H4 (cell line): ENCODE data around the gene SLC6A19. TPM values are rescaled to one million over a fixed set of nuclear protein-coding genes. Genes with fewer than 3 reads are reported as not detected.

Experiments
- DNase-seq: peaks from one replicate; pipeline ENCODE4 v3.0.0-alpha.2; 2015; ENCODE audit warnings: low spot score
- total RNA-seq: library from RNA; depleted of rRNA; stranded (reverse); fragments of >200 nt; shearing (Covaris generic); gene quantifications from 2 replicates; pipeline ENCODE4 v1.2.3, GENCODE V29; 2014

Gene SLC6A19
- total RNA-seq, 1 experiment from 2014 or later: not detected

DNA sequence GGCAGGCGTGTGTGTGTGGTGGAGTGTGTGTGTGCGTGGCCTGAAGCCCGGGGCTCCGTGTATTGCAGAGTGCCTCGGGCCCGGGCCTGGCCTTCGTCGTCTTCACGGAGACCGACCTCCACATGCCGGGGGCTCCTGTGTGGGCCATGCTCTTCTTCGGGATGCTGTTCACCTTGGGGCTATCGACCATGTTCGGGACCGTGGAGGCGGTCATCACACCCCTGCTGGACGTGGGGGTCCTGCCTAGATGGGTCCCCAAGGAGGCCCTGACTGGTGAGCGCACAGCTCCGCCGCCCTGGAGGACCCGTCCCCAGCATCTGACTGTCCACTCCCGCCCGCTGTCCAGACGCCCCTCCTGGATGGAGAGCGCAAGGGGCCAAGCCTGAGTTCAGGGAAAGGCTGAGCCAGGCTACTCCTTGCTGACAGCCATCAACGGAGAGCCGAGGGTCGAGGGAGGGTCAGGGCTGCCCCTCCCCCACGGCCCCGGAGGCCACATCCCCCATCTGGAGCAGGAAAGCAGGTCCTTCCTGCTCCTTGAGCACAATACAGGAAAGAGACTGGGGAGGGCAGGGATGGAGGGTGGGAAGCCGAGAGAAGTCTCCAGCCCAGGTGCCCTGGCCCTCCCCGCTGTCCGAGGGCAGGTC lies 42.2 kb downstream of the SLC6A19 start:
- no peak for DNase-seq

DNA sequence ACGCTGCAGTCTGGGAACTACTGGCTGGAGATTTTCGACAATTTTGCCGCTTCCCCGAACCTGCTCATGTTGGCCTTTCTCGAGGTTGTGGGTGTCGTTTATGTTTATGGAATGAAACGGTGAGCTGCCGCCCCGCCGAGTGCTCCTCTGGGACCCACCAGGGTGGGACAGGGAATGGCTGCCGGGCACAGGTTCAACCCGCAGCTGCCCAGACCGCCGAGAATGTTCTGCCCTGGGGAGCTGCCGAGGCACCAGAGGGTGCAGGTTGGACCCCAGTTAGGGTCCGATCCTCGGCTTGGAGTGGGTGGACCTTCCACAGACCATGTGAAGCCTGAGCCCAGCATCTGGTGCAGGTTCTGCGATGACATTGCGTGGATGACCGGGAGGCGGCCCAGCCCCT lies 42.9 kb downstream of the SLC6A19 start:
- DNase-seq: no peak

DNA sequence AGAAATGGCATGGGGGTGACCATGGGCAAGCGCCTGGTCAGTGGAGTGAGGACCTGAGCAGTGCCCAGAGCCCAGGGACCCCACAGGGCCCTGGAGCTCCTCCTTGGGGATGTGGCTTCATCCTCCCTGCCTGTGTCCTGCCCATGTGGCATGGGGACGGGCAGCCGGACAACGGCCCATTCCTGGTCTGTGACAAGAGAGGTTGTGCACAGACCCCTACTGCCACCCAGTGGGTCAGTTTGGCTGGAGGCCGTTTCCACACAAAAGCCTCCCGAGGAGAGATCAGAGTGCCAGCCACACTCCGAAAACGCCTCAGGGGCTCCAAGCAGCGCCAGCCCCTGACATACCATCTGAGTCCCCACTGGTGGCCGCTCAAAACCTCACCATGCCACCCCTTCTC lies 43.6 kb downstream of the SLC6A19 start:
- DNase-seq: no peak

DNA sequence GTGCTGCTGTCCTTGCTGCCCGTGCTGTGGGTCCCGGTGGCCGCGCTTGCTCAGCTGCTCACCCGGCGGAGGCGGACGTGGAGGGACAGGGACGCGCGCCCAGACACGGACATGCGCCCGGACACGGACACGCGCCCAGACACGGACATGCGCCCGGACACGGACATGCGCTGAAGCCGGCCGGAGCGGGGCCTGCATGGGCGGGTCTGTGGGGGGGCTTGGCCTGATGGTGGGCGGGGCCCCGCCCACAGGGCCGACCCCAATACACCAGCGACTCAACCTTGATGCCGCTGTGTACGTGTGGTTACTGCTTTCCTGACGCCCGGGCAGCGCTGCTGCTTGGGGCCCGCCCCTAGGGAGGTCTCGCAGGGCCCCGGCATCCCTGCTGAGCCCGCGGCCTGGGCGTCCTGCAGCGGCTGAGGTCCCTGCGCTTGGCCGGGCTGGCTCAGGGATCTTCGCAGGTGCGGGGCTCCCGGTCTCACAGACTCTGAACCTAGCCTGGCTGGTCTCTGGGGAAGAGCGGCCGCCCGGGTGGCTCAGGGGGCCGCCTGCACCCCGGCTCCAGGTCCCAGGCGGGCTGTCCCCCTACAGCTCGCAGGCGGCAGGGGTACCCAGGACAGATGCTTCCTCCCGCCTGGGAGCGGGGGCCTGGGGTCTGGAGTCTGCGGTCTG lies 44.6 kb downstream of the SLC6A19 start:
- no peak for DNase-seq

DNA sequence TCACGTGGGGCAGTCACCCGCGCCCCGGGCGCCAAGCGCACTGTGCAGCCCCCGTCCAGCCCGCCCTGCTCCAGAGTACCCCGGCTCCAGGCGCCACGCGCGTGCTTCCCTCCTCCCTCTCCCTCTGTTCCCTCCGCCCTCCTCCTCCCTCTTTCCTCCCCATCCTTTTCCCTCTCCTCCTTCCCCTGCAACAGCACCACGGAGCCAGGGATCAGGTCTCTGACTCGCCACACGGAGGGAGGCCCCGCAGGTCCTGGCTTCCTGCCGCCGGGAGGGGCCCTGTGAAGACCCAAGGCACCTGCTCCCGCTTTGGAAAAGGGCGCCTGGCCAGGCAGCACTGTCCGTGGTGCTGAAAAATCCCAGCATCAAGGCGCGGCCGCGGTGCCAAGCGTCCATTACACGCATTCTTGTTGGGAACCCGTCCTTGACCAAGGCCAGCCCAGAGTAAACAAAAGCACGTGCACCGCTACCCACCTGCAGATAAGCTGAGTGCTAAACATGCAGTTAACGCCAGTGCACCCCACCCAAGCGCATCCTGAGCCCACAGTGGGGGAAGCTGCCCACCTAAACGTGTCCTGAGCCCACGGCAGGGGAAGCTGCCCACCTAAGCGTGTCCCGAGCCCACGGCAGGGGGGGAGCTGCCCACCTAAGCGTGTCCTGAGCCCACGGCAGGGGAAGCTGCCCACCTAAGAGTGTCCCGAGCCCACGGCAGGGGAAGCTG lies 45.5 kb downstream of the SLC6A19 start:
- DNase-seq: no peak

DNA sequence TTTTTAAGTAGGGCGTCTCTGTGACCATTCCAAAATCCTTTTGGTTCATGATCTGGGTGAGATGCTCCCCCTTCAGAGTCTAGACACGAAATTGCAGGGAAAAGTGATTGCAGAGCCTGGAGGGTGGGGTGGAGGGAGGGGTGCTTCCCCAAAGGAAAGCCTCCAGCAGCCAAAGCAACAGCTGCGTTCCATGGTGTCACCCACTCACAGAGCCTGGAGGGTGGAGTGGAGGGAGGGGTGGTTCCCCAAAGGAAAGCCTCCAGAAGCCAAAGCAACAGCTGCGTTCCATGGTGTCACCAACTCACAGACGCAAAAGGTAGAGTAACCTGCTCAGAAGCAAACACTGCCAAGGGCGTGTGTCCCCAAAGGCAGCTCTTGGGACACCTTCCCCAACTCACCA lies 46.4 kb downstream of the SLC6A19 start:
- no peak for DNase-seq

DNA sequence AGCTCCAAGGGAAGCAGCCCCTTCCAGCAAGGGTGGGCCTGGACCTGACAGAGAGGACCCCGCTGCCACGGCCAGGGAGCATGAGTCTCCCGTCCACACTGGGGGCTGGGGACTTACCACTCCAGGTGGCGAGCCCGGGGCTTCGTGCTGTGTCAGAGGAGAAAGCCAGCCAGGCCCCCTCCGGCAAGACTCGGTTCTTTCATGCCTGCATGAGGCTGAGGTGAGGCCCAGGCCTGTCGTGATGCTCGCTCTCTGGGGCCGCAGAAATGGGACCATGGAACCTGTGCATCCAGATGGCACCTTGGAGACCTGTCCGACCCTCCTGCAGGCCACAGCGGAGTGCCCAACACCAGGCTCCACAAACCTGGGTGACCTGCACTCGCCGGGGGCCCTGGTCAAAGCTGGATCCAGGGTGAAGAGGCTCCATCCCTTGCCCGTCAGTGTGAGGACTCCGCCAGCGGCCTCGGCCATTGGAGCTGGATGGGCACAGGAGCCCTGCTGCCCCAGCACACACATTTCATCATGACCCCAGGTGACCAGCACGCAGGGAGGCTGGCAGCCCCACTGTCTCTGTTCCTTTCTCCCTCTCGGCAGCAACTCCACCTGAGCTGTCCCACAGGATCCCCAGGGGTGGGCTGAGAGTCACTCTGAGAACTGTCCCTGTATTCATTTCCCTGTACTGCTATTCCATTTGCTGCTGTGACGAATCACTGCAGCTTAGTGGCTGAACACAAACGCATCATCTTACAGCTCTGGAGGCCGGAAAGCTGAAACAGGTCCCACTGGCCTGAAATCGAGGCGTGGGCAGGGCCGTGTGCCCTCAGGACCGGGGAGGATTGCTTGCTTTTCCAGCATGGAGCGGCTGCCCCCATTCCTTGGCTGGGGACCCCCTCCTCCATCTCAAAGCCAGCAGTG lies 48.2 kb downstream of the SLC6A19 start:
- DNase-seq: no peak

DNA sequence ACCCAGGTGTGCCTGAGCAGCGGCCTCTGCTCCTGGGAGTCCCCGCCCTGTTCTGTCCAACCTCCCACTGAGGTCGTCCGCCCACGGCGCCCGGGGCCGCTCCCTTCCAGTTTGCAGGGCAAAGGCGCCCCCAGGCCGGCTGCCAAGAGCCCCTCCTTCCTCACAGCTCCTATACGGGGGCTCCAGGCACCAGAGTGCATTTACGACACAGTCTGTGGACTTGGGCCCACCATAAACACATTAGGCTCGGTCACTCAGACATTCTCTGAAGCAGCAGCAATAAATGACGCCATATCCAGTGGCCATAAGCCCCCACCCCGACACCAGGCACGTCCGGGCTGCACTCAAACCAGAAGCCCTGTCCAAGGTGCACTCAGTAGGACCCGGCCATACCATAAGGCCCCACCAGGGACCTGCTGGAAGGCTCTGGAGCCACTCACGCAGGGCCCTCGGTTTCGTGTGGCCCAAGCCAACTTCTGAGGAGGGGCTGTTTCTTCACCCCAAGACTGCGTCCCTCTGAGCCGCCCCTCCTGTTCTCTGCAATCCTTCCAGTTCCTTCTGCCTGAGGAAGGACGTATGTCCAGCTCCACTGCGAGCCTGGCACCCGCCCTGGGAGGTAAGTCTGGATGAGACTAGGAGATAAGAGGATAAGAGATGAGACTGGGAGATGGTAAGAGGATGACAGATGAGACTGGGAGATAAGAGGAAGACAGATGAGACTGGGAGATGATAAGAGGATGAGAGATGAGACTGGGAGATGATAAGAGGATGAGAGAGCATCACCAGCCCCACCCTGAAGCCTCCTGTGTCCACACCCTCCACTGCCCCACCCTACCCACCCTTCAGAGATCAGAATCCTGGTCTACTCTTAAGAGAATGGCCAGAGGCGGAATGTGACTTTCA lies 50.5 kb downstream of the SLC6A19 start:
- no peak for DNase-seq

DNA sequence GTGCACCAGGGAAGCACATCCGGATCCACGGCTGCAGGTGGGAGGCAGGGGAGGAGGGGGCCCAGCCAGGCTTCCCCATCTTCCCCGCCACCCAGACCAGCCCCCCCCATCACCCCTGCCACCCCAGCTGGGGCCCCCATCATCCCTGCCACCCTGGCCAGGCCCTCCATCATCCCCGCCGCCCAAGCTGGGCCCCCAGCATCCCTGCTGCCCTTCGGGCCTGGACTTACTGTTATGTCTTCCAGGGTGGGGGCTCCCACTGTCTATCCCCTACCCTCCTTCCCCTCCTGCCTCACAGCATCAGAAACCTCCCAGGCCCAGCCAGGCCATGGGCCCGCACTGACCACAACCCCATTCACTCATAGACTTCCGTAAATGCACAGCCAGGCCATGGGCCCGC lies 51.3 kb downstream of the SLC6A19 start:
- DNase-seq: no peak

DNA sequence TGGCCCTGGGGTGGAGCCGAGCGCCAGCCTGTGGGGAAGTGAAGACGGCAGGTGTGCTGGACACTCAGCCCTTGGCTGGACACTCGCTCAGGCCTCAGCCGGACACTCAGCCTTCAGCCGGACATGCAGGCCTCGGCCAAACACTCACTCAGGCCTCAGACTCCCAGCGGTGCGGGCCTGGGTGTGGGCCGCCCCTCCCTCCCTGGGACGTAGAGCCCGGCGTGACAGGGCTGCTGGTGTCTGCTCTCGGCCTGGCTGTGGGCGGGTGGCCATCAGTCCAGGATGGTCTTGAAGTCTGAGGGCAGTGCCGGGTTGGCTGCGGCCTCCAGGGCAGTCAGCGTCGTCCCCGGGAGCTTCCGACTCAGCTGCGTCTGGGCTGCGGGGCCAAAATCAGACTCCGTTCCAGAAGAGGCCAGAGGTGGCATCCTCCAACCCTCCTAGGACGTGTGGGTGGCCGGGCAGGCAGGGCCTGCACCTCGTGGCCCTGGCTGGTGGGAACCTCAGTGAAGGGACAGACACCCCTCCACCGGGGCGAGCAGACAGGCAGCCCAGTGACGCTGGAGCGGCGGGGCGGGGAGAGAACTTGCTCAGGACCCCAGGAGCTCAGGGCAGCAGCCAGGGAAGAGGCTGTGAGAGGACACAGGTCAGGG lies 52.2 kb downstream of the SLC6A19 start:
- no peak for DNase-seq

DNA sequence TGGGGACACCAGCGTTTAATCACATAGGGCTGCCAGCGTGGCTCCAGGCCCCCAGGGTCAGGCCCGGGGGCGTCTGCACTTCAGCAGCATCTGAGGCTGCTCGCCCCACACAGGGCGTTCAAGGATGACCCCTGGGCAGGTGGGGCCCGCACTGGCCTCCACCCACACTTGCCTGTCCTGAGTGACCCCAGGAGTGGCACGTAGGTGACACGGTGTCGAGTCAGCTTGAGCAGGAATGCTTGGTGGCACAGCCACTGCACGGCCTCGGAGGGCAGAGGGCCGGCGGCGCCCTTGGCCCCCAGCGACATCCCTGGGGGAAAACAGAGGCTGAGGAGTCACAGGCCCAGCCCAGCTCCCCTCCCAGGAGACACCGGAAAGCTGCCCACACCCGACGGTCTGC lies 52.8 kb downstream of the SLC6A19 start:
- no peak for DNase-seq

DNA sequence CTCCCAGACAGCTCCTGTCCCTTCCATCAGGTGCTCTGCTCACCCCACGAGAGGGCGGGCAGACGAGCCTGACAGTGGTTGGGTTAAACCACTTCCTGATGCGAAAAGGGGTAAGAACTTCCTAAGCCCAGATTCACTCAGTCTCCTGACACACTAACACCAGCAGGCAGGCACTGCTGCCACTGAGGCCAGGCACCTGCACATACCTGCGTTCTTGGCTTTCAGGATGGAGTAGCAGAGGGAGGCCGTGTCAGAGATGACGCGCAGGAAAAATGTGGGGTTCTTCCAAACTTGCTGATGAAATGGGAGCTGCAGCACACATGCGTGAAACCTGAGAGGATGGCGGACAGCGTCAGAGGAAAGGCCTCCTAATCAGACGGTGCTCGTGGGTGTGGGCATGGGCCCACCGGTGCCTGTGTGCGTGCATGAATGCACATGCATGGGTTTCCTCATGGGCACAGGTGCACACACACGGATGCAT lies 53.7 kb downstream of the SLC6A19 start:
- no peak for DNase-seq

DNA sequence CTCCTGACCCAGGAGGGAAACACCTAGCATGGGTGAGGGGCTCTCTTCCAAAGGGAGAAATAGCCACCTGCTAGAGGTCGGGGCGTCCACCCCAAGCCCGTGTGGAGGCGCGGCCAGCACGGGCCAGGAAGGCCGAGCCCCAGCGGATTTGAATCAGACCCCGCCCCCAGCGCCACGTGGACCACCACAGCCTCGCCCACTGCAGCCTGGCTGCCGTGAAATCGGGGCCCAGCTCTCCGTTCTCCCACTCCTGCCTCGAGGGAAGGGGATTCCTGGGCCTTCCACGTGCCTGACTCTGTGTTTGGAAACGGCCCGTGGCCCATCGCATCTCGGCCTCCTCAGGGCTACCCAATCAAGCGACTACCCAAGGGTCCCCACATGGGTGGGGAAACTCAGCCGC lies 55.4 kb downstream of the SLC6A19 start:
- no peak for DNase-seq

DNA sequence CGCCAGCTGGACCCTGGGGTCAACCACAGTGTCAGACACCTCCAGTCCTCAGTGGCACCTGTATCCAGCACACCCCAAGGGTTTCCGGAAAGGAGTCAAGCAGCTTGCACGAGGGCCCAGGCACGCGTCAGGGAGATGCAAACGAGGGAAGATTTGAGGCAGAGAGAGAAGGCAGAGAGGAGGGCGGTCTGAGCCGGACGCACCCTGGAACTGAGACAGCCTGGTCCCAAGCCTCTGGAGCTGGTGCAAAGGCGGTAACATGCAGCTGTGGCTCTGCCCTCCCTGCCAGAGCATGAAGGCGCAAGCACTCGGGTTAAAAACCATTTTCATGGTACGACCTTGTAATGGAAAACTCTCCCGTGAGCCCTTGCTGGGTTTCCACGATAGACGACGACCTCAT lies 56.0 kb downstream of the SLC6A19 start:
- no peak for DNase-seq

DNA sequence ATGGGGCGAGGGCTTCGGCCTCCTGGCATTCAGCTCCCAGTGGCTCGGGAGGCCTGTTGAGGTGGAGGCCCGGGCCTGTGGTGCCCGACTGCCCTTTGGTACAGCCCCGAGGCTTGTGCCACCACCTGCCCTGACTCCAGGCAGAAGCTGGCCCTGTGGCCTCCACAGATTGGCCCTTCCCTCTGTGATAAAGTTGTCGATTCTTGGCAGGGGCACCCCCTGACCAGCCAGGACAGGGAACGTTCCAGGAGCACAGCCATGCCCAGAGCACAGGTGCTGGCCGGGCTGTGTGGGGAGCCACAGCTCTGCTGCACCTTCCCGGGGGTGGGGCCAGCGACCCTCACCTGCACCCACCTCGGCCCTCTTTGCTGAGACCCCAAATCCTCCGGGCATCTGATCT lies 56.4 kb downstream of the SLC6A19 start:
- no peak for DNase-seq

DNA sequence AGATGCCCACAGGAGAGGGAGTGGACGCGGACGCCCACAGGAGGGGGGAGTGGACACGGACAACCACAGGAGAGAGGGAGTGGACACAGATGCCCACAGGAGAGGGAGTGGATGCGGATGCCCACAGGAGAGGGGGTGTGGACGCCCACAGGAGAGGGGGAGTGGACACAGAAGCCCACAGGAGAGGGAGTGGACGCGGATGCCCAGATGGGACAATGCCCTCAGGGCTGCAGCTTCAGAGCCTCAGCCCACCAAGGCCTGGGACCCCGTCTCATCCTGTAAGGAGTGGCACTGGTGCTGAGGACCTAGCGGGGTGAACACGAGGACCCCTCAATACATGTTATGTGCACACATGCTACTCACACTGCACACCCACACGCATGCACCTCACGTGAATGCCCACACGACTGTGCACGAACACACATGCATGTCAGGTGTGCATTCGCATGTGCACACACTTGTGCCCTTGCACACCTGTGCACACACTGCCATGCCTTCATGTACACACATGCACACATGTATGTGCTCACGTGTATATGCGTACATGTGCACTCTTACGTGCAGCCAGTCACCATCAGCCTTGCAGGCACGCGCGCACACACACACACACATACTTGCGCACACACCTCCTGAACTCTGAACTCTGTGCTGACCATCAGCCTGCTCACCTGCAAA lies 58.5 kb downstream of the SLC6A19 start:
- no peak for DNase-seq

DNA sequence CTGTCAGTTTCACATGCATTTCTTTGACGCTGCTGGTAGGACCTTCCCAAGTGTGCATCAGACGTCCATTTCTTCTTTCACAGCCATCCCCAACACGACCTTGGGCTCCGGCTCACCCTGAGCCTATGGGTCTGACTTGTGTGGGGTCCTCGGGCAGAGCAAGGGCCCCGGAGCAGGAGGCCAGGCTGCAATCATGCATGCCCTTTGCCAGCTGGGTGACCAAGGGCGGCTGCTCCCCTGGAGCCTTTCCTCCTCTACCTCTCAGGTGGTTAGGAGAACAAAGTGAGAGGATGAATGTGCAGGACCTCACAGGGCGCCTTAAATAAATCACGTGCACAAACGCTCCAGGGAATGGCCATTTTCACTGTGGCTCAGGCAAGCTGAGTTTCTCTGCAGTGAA lies 60.2 kb downstream of the SLC6A19 start:
- no peak for DNase-seq

DNA sequence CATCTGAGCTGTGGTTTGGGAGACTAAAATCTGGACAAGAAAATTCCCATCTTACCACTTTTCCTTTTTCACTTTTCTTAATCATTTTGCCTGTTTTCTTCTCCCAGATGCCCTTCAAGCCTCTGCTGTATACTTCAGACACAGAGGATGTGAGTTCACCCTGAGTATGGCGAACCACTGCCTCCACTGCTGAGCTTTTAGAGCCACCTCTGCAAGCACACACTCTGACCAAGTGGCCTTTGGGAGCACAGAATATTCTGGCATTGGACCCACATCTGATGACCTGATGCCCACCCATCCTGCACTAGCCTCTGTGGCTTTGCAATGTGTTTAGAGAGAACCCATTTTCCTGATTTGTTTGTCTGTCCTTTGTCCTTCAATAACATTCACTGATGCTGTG lies 61.0 kb downstream of the SLC6A19 start:
- DNase-seq: no peak

DNA sequence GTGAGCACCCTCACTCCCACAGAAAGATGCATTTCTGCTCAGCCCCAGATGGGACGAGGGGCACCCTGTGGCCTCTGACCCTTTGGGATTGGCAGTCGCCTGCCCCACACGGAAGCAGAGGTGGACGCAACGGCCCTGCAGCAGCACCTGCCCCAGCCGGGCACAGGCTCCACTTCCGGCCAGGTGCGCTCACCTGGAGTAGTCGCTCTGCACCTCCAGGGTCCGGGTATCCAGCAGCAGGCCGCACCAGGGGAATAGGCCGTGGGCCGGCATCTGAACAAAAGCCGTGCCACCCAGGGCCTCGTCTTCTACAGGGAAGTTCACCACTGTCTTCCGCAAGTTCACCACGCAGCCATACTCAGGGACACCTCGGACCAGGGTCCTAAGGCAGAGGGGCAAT lies 62.8 kb downstream of the SLC6A19 start:
- no peak for DNase-seq

DNA sequence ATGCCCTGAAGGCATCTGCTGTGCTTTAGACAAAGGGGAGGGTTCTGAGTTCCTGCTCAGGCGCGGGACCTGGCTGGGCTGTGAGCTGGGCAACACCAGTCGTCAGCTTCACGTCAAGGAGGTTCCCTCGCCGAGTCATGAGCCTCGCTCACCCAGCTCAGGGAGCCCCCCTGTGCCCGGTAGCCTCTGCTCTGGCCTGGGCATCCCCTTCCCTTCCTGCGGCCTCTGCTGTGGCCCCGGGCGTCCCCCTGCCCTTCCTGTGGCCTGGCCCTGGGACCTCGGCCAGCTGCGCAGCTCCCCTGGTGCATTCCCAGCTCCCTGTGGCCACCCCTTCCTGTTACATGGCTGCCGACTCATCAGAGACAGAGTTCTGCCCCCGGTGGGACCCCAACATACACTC lies 63.6 kb downstream of the SLC6A19 start:
- DNase-seq: no peak
